Medulla oblongata (tissue), 1 donor: ENCODE data around the gene RRP1.
A peak's percentile ranks its signal among the peaks of the same experiment; 100 is the strongest.

Experiments used
- DNase-seq: peaks from one replicate; pipeline ENCODE4 v3.0.0-alpha.2; 2015; ENCODE audit errors: extremely low spot score

The RRP1 gene

DNA sequence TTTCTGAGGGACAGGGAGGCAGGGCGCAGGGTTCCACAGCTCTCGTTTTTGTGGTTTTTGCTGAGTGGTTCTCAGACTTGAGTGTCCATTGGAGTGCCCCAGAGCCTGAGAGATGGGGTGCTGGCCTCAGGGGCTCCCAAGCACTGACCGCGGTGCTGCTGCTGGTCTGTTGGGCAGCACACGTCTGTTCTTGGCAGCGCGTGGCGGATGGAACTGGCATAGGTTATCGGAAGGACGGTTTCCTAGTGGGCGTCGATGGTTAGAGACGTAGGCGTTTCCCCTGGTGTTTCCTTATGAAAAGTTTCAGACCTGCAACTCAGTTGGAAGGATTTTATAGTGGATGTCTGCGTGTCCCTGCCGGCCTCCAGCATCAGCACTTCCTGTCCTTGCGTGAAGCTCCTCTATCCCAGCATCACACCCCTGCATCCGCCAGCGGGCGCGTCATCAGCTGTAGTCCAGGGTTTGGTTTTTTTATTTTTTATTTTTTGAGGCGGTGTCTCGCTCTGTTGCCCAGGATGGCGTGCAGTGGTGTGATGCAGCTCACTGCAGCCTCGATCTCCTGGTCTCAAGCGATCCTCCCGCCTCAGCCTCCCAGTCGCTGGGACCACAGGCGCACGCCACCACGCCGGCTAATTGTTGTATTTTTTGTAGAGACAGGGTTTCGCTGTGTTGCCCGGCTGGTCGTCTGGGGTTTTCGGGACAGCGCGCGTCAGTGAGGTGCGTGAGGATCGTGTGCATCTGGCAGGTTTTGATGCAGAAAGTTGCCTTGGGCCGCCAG is 11.8 kb downstream of the RRP1 start:
- no peak for DNase-seq

DNA sequence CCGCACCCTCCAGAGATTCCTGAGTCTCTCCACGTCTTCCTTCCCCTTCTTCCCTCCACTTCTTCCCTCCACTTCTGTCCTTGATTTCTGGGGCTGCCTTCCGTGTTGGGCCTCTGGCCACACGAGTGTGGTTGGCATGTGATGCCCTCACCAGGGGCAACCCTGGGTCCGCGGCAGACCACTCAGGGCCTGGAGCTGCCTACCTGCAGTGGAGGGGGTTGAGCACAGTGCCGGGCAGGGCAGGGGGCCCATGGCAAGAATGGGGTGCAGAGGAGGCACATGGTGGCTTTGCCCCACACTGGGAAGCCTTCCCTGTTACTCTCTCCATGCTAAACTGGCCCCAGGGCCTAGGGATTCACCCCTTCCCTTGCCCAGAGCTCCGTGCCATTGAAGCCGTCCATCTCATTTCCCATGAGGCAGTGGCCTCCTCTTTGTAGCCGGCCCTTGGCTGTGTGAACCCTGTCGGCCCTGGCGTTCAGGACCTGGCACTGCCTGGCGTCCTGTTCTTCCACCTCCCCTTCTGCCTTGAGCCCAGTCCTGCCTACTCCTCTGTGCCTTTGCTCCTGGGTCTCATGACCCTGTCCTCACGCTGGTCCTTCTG is 13.4 kb downstream of the RRP1 start:
- DNase-seq: no peak

DNA sequence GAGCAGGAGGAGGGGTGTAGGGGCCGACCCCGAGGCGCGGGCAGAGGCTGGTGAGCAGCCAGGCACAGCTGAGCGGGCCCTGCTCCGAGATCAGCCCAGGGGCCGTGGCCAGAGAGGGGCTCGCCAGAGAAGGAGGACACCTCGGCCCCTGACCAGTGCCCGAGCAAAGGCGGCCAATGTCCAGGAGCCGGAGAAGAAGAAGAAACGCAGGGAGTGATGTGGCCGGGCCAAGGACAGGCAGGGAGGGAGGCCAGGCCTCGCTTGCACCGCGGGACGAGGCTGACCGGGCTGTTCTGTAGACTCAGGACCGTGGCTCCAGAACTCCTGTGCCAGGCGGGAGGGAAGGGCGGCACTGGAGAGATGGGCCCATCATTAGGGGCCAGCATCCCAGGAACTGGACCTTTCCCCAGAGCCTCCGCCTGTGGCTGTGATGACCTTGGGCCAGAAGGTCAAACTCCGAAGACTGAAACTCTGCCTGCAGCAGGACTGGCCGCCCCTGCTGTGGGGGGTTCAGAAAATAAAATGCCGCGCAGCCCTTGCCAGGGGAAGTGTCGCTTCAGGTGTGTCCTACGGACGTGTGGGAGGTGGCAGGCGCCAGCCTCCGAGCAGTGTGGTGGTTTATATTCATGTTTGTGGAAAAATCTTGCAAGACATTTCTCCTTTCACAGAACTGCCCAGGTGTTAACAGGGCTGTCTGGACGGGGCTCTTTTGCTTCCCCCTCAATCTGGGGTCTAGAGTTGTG is 14.4 kb downstream of the RRP1 start:
- no peak for DNase-seq

DNA sequence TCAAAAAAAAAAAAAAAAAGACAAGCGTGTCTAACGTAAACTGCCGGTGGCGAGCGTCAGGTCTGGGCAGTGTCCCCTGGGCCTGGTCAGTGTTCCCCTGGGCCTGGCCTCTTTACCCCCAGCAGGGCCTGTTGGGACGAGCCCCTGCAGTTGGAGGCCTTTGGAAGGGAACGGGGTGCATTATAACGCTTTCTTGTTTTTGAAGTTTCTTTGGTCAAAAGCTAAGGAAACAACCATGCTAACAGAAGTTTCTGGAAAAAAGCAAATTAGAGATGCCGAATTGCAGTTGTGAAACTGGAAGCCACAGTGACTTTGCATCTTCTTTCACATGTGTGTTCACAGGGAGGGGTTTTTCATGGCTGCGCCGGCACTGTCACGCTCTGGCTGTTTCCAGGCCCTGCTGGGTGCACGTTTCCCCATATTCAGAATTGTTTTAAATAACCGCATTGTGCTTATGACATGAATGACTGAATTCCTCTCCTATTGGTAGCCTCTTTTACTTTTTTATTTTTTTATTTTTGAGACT is 16.0 kb downstream of the RRP1 start:
- DNase-seq: no peak

DNA sequence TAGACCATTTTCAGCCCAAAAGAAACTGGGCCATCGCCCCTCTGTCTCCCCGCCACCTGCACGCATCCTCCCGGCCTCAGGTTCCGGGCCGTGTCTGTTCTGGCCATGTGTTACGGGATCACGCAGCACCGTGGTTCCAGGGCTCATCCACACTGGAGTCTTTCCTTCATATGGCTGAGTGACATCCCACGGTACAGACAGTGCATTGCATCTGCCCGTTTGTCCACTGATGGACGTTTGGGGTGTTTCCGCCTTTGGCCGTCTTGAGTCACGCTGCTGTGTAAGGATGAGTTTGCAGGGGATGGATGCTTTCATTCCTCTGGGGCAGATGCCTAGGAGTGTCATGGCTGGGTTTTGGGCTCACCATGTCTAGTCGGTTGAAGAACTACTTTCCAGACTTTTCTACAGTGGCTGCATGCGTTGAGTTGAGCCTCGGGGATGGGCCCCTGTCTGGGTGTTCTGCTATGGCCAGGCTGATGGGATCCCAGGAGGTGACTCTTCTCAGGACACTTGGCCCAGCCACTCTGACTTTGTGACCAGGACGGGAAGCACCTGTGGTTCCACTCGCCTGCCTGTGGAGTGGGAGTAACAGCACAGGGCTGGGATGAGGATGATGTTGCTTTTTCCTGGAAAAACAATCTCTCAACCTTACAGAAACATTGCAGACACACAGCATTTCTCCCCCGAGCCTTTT is 16.8 kb downstream of the RRP1 start:
- no peak for DNase-seq

DNA sequence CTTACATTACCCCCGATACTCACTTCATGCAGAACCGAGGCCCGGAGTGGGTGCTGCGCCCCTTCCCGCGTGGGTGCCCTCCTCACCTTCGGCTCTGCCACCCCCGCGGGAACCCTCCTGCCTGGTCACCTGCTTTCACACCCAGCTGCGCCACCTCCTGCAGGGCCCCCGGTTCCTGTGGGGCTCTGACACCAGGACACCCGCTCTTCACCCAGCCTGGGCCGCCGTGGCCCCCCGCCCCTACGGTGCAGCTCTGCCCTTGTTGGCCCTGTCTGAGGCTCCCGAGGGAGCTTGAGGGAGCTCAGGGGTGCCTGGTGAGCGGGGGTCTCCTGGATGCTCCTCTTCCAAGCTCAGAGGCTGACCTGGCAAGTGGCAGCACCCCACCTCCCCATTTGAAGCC is 19.0 kb downstream of the RRP1 start:
- DNase-seq: no peak

DNA sequence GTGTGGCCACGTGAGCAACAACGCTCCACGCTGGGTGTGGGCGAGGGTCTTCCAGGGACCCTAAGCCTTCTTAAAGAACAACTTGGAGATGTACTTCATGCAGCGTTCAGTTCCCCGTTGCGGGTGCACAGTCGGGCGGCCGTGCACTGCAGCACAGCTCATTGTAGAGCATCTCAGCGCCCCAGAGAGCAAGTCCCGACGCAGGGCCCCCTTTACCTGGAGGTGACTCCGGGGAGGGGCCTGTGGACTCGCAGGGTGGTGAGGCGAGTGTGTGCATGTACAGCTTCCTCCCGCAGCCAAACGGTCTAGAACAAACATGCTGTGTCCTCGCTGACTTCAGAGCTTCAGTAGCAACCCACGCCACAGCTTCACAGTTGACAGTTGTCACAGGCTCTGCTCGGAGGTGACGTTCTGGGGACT is 19.5 kb downstream of the RRP1 start:
- DNase-seq: no peak

DNA sequence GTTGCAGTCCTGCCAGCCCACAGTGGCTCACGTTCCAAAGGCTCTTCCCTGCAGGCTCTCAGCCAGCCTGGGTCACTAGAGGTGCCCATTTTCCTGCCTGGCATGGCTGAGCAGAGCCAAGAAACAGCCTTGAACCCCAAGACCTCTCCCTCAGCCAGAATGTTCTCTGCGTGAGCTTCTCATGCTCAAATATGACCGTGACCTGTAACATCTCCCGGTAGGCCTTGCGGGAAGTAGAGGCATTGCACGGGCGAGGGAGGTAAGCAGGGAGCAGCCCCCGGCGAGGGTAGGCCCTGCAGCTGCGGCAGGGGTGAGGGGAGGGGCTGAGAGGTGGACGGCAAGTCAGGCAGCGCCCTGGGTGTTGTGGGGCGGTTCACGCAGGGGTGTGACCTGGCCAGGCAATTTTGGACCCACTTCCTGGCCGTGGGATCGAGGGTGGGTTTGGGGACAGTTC is 20.0 kb downstream of the RRP1 start:
- DNase-seq: no peak

DNA sequence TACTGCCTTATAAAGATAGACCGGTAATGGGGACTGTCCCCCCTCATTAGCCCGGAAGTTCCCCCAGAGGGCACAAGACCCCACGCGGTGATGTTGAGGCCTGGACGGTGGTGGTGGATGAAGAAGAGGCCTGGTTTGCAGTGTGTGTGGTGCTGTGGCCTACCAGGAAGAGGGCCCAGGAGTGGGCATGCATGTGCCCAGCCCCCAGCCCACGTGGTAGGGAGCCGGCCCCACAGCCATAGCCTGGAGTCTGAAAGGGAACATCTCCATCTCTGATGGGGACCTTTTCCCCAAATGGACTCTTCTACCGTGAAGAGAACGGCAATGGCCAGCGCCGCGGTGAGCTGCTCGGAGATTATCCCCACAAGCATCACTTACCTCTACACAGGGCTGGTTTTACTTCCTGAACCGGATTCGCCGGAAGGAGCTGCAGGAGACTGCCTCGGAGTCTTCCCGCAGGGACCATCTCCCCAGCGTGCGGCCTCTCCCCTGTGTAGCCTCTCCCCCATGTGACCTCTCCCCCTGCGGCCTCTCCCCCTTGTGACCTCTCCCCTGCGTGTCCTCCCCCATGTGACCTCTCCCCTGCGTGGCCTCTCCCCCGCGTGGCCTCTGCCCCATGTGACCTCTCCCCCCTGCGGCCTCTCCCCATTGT is 20.6 kb downstream of the RRP1 start:
- no peak for DNase-seq

DNA sequence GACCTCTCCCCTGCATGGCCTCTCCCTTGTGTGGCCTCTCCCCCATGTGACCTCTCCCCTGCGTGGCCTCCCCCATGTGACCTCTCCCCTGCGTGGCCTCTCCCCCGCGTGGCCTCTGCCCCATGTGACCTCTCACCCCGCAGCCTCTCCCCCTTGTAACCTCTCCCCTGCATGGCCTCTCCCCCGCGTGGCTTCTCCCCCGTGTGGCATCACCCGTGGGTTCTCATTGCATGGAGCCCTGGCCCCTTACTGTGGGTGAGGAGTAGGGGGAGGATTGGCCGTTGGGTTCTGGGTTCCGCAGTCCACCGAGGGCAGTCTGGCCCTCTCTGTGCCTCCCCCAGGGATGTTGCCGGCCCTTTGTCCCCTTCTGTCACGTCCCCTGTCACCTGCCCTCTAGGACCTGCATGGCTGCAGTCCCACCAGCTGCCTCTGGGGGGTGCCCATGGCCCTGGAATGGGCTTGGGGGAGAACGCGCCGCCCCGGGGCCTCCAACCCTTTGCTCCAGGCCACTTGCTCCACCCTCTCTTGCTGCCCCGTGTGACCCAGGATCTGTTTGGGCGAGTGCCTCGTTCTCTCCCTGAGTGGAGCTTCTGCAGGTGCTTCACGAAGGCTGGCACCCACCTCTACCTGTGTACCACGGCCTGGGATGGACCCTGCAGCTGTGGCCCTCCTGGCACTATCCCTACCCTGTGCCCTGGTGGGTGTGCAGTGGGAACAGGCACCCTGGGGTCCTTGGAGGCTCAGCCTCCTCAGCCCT is 21.3 kb downstream of the RRP1 start:
- peak; percentile 82 for DNase-seq

DNA sequence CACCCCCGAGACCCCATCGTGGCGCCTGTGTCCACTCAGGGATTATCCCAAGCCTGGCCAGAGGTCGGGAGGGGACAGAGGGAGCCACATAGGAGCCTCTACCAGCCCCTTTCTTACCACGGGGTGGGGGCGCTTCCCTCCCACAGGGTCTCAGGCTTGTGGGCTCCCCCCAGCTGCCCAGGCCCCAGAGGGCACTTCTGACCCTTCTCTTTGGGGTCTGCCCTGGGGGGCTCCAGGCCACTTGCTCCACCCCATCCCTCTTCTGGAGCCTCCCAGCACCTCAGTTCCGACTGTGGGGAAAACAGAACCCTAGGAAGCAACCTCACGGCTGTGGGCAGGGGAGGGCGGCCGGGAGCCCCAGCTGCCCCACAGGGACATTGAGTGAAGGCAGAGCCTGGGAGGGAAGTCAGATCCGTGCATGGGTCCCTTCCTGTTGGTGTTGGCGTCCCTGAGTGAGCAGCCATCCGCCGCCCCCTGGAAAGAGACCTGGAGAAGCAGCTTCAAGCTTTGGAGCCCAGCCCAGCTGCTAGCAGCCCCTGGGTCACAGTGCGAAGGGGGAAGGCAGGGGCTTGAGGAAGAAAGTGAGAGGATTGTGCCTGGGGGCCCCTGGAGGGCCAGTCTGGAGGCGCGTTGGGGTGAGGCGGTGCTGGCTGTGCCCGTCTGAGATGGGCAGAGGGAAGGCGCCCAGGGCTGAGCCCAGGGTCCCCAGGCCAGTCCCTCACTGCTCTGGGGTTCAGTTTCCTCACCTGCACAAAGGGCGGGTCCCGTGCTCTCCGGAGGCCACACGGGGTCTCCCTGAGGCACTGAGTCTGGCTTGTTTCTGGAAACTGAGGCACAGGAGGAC is 22.1 kb downstream of the RRP1 start:
- DNase-seq: no peak

DNA sequence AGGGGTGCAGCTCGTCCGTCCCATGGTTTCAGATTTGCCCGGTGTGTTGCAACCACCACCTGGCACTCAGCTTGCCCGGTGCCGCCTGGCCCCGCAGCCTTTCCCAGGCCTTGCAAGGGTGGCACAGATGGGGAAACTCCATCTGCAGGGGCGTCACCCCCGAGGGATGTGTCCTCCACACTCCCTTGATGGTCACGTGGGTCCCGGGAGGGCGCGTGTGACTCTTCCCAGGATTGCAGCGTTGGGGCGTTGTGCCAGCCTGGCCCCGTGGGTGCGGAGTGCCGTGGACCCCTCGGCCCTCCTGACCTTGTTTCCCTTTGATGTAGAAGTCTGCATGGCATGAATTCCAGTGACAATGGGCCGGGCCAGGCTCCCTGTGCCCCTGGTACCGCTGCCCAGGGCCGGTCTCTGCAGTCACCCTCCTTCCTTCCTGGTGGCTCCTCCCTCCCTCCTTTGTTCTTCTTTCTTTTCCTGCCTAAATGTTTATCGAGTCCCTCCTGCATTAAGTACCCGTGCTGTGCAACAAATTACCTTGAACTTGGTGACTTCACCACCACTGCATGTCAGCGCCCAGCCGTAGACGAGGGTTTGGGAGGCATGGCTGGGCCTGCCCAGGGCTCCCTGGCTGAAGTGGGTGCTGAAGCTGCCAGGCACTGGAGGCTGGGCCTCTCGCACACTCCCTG is 22.9 kb downstream of the RRP1 start:
- no peak for DNase-seq

DNA sequence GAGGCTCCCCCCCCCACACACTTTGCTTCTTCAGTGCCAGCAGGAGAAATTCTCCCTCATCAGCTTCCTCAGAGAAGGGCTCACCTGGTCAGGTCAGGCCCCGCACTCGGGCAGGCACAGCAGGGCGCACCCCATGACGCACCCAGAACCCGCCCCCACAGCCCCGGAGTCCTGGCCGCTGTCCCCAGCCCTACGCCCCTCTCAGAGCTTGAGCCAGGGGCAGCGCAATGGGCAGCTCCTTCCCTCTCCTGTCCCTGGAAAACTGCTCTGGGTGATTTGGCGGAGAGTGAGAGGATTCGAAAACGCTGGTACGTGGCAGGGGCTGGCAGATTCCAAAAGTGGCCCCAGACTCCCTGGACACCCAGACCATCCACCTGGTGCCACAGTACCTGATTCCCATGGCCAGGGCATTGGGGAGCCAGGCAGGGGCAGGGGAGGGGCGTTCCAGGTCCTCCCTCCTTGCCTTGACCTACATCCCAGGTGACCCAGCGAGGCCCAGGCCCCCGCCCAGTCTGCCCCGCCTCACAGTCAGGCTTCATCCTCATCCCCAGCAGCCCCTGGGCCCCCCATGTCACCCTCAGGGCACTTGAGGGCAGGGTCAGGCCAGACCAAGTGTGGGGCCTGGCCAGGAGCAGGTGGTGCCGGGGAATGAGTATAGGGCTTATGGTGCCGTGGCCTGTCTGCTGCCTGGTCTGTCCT is 23.7 kb downstream of the RRP1 start:
- DNase-seq: no peak

DNA sequence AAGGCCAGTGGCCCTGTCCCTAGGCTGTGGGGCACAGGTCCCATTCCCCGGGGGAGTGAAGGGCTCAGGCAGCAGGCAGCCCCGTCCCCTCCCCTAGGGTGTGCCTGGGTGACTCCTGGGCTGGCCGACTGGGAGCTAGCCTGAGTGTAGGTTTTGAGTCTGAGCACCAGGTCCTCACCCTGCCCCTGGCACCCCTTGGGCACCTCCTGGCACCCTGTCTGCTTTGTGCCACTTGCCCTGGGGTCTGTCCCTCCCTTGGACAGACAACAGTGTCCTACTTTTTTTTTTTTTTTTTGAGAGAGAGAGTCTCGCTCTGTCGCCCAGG is 24.2 kb downstream of the RRP1 start:
- no peak for DNase-seq

DNA sequence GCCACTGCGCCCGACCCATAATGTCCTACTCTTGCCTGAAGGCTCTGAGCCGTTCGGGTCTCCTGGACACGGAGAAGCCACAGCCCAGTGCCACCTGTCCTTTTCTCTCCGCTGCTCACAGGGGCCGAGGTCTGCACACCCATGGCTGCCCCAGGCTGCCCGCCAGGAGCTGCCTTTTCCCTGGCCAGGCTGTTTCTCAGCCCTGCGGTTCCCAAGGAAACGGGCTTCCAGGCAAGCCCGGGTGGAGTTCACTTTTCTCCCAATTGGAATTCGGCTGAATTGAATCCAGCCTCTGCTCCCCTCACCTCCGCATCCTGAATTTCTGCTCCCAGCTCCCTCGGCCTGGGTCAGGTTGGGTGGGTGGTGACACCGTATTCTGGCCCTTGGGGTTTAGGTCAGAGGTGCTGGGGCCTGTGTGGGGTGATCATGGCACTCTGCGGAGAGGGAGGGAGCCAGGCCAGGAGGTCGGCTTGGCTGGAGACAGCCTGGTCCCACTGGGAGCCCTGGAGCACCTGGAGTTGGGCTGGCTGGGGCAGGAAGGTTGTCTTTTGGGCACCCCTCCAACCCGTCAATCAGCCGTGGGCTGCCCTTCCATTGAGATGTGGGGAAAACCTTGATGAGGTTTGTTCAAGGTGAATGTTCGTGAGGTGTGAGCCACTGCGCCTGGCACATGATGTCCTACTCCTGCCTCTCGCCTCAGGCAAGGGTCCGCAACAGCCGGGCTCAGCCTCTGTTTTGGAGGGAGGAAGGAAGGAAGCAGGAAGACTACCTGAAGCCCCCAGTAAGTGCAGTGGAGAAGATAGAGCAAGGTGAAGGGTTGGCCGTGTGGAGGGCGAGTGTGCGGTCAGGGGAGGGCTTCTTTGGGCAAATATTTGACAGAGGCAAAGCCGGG is 25.1 kb downstream of the RRP1 start:
- DNase-seq: peak; percentile 35

DNA sequence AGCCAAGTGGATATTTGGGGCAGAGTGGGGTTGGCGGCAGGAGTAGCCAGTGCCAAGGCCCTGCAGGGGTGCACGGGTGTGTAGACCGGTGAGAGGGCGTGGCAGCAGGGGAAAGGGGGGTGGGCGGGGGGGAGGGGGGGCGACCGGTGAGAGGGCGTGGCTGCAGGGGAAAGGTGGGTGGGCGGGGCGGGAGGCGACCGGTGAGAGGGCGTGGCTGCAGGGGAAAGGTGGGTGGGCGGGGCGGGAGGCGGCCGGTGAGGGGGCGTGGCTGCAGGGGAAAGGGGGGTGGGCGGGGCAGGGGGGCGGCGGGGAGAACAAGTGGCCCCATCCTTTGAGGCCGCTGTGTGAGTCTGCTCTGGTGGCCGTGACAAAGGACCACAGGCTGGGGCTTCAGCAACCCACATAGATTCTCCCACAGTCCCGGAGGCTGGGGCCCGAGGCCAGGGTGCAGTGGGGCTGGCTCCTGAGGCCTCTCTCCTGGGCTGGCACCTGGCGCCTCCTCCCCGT is 25.8 kb downstream of the RRP1 start:
- DNase-seq: no peak

DNA sequence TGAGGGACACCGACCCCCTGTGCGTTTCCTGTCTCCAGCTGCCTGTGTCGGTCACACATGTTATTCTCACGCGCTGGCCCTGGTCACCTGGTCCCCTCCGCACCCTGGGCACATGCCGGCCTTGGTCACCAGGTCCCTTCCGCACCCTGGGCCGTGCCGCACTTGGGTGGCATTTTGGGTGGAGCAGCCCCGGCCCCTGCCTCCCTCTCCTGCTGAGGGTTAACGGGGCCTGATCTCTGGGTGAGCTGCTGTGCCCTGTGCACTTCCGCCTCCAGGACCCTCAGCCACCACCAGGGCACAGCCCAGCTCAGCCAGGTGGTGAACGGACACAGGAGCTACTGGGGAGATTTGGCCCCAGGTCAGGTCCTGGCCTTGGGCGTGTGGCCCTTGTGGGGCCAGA is 26.6 kb downstream of the RRP1 start:
- DNase-seq: no peak
